Chondrocyte (in vitro differentiated cells): ENCODE results near the gene ASXL2. TPM values are rescaled to one million over a fixed set of nuclear protein-coding genes. Genes with fewer than 3 reads are reported as not detected.

Experiments
- DNase-seq: peaks from one replicate; pipeline ENCODE4 v3.0.0; 2021; ENCODE audit warnings: mixed read lengths, low spot score
- H3K27ac Mint-ChIP-seq: one replicate; pipeline ENCODE4 v1.8.0; 2021; ENCODE audit warnings: mild to moderate bottlenecking, moderate library complexity, mixed read lengths; ENCODE audit not compliant: unreplicated experiment
- H3K27me3 Mint-ChIP-seq: 2 replicates; pipeline ENCODE4 v1.8.0; 2021; ENCODE audit warnings: low read depth, mixed read lengths
- H3K36me3 Mint-ChIP-seq: 2 replicates; pipeline ENCODE4 v1.8.0; 2021; ENCODE audit warnings: low read depth, mixed read lengths
- H3K4me1 Mint-ChIP-seq: 2 replicates; pipeline ENCODE4 v1.8.0; 2021; ENCODE audit warnings: low read depth, mild to moderate bottlenecking, mixed read lengths
- H3K4me3 Mint-ChIP-seq: one replicate; pipeline ENCODE4 v1.8.0; 2021; ENCODE audit warnings: mild to moderate bottlenecking, moderate library complexity, mixed read lengths; ENCODE audit not compliant: unreplicated experiment
- H3K9me3 Mint-ChIP-seq: 2 replicates; pipeline ENCODE4 v1.8.0; 2021; ENCODE audit warnings: low read depth, mixed read lengths
- CTCF ChIP-seq: fragments of 200-600 bp; sonication (generic); IDR thresholded peaks from 2 replicates; pipeline ENCODE4 v1.5.0; 2021; ENCODE audit warnings: antibody characterized with exemption, mild to moderate bottlenecking, moderate library complexity
- total RNA-seq: library from RNA; stranded (reverse); gene quantifications from 3 replicates; pipeline ENCODE4 v1.2.1, GENCODE V29; 2021

The ASXL2 gene
- total RNA-seq, 1 donor from 2014 or later, result 24.7 TPM

GRCh38 chr2:25804338-25804737 lies 73.9 kb downstream of the ASXL2 start:
- H3K27me3 Mint-ChIP-seq, result no peaks in the 10 kb centered on the region

GRCh38 chr2:25799301-25799700 lies 79.0 kb downstream of the ASXL2 start:
- Mint-ChIP-seq H3K4me1 (peaks cover 6% of the 10 kb centered on the region), H3K27me3 (no peaks in the 10 kb centered on the region), H3K9me3 (no peaks in the 10 kb centered on the region), H3K27ac (no peak overlapping the region), H3K4me3 (no peak overlapping the region), H3K36me3 (peaks cover 24% of the 10 kb centered on the region)
- DNase-seq, result no peak
- no peak for TF ChIP-seq CTCF

More at GRCh38 chr2:25804338-25804737, 73.9 kb downstream of the ASXL2 start:
- Mint-ChIP-seq H3K36me3 (peaks cover 18% of the 10 kb centered on the region), H3K27ac (no peak overlapping the region), H3K4me3 (no peak overlapping the region), H3K4me1 (peaks cover 3% of the 10 kb centered on the region), H3K9me3 (no peaks in the 10 kb centered on the region)
- no peak for TF ChIP-seq CTCF
- DNase-seq, result no peak

GRCh38 chr2:25797620-25798488 lies 80.4 kb downstream of the ASXL2 start:
- peaks cover 6% of the 10 kb centered on the region for H3K4me1 Mint-ChIP-seq
- no peak overlapping the region for H3K27ac Mint-ChIP-seq

GRCh38 chr2:25794544-25795276 lies 83.6 kb downstream of the ASXL2 start:
- no peaks in the 10 kb centered on the region for H3K27me3 Mint-ChIP-seq
- H3K27ac Mint-ChIP-seq, result no peak overlapping the region
- H3K4me1 Mint-ChIP-seq, result peaks cover 6% of the 10 kb centered on the region
- TF ChIP-seq CTCF, result no peak
- peaks cover 16% of the 10 kb centered on the region for H3K36me3 Mint-ChIP-seq
- no peak overlapping the region for H3K4me3 Mint-ChIP-seq
- DNase-seq, result no peak
- no peaks in the 10 kb centered on the region for H3K9me3 Mint-ChIP-seq

More at GRCh38 chr2:25797620-25798488, 80.4 kb downstream of the ASXL2 start:
- no peak overlapping the region for H3K4me3 Mint-ChIP-seq
- DNase-seq, result no peak
- no peaks in the 10 kb centered on the region for H3K9me3 Mint-ChIP-seq
- H3K27me3 Mint-ChIP-seq, result no peaks in the 10 kb centered on the region
- TF ChIP-seq CTCF, result no peak
- H3K36me3 Mint-ChIP-seq, result peaks cover 15% of the 10 kb centered on the region

- Mint-ChIP-seq H3K27ac (no peak overlapping the region), H3K9me3 (no peaks in the 10 kb centered on the region), H3K27me3 (no peaks in the 10 kb centered on the region), H3K36me3 (peaks cover 6% of the 10 kb centered on the region), H3K4me1 (no peaks in the 10 kb centered on the region), H3K4me3 (no peak overlapping the region)
- TF ChIP-seq CTCF, result no peak
- DNase-seq, result no peak
Observed at GRCh38 chr2:25790074-25790790, 88.1 kb downstream of the ASXL2 start.
